Activated naive CD8-positive, alpha-beta T cell (primary cell): ENCODE results near the gene ANKRD27.
"Not testable (repeated sequence)": the region's sequence is repeated elsewhere in the genome, so short reads cannot be mapped to it uniquely, and the experiment has no call there.

Experiments
- H3K27ac Mint-ChIP-seq: one replicate; pipeline ENCODE4 v1.8.0; 2021; ENCODE audit warnings: mixed read lengths
- H3K27me3 Mint-ChIP-seq: one replicate; pipeline ENCODE4 v1.8.0; 2021; ENCODE audit warnings: mixed read lengths
- H3K36me3 Mint-ChIP-seq: one replicate; pipeline ENCODE4 v1.8.0; 2021; ENCODE audit warnings: mixed read lengths
- H3K4me1 Mint-ChIP-seq: one replicate; pipeline ENCODE4 v1.8.0; 2021; ENCODE audit warnings: low read depth, mixed read lengths
- H3K4me3 Mint-ChIP-seq: one replicate; pipeline ENCODE4 v1.8.0; 2021; ENCODE audit warnings: mild to moderate bottlenecking, mixed read lengths
- H3K9me3 Mint-ChIP-seq: one replicate; pipeline ENCODE4 v1.8.0; 2021; ENCODE audit warnings: low read depth, mixed read lengths

The ANKRD27 gene

DNA sequence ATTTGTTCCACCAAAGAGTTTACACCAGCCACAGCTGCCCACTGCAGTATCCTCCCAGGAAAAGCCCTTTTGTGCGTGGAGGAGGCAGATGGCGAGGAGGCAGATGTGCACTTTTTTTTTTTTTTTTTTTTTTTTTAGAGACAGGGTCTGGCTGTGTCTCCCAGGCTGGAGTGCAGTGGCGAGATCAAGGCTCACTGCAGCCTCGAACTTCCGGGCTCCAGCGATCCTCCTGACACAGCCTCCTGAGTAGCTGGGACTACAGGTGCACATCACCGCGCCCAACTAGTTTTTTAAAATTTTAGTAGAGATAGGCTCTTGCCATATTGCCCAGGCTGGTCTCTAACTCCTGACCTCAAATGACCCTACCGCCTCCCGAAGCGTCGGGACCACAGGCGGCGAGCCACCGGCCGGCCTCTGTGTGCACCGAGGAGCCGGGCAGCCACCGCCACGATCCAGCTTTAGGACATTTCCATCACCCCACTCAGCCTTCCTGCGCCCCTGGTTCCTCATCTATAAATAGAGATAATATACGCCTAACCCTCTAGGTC is 94.6 kb downstream of the ANKRD27 start:
- Mint-ChIP-seq H3K27ac (peak overlapping the region; percentile 90), H3K4me1 (peaks cover 30% of the 10 kb centered on the region), H3K4me3 (peak overlapping the region; percentile 95), H3K9me3 (no peaks in the 10 kb centered on the region), H3K36me3 (peaks cover 9% of the 10 kb centered on the region), H3K27me3 (peaks cover 2% of the 10 kb centered on the region)

DNA sequence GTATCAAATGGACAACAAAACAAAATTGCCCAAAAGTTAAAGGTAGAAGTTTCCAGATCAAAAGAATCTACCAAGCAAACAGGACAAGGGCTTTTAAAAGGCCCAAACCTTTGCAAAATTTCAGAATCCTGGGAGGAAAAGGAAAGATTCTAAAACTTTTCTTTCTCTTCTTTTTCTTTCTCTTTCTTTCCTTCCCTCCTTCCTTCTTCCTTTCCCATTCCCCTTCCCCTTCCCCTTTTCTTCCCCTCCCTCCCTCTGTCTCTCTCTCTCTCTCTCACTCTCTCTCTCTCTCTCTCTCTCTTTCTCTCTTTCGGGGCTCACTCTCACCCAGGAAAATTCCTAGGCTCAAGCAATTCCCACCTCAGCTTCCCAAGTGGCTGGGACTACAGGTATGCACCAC is 98.2 kb downstream of the ANKRD27 start:
- Mint-ChIP-seq H3K4me3 (no peak overlapping the region), H3K9me3 (no peaks in the 10 kb centered on the region), H3K4me1 (peaks cover 19% of the 10 kb centered on the region), H3K36me3 (no peaks in the 10 kb centered on the region), H3K27me3 (peaks cover 2% of the 10 kb centered on the region), H3K27ac (no peak overlapping the region)

DNA sequence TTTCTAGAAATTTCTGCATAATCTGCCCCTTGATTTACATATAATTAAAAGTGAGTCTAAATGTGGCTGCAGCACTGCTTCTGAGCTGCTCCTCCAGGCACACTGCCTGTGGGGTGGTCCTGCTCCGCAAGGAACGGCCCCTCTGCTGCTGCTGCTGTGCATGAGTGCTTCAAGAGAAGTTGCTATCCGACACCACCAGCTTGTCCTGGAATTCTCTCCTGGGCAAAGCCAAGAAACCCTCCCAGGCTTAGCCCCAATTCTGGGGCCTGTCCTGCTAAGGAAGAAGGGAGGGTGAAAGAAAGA is 101.5 kb downstream of the ANKRD27 start:
- Mint-ChIP-seq H3K9me3 (no peaks in the 10 kb centered on the region), H3K27me3 (peaks cover 7% of the 10 kb centered on the region), H3K27ac (no peak overlapping the region), H3K4me1 (peaks cover 21% of the 10 kb centered on the region), H3K36me3 (no peaks in the 10 kb centered on the region), H3K4me3 (peak overlapping the region; percentile 52)

DNA sequence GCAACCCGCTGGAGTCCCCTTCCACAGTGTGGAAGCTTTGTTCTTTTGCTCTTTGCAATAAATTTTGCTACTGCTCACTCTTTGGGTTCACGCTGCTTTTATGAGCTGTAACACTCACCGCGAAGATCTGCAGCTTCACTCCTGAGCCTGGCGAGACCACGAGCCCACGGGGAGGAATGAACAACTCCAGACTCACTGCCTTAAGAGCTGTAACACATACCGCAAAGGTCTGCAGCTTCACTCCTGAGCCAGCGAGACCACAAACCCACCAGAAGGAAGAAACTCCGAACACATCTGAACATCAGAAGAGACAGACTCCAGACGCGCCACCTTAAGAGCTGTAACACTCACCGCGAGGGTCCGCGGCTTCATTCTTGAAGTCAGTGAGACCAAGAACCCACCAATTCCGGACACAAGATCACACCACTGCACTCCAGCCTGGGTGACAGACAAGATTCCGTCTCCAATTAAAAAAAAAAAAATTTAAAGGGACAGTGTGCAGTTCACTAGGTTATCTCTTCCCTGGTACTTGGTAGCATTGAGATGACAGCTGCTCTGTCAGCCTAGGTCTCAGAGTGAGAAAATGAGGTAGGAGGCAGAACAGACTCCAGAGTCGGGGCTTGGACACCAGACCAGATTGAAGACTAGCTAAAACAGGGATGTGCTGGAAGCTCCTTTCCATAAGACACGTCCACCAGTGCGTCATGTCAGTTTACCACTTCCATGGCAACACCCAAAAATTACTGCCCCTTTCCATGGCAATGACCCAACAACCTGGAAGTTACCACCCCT is 102.1 kb downstream of the ANKRD27 start:
- H3K27ac Mint-ChIP-seq, H3K36me3 Mint-ChIP-seq, H3K27me3 Mint-ChIP-seq, H3K9me3 Mint-ChIP-seq: not testable (repeated sequence)
- Mint-ChIP-seq H3K4me1 (peaks cover 21% of the 10 kb centered on the region), H3K4me3 (peak overlapping the region; percentile 86)

DNA sequence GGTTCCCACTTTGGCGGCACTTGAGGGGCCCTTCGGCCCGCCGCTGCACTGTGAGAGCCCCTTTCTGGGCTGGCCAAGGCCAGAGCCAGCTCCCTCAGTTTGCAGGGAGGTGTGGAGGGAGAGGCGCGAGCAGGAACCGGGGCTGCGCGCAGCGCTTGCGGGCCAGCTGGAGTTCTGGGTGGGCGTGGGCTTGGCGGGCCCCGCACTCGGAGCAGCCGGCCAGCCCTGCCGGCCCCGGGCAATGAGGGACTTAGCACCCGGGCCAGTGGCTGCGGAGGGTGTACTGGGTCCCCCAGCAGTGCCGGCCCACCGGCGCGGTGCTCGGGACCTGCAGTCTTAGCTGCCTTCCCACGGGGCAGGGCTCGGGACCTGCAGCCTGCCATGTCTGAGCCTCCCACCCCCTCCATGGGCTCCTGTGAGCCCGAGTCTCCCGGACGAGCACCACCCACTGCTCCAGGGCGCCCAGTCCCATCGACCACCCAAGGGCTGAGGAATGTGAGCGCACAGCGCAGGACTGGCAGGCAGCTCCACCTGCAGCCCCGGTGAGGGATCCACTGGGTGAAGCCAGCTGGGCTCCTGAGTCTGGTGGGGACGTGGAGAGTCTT is 103.4 kb downstream of the ANKRD27 start:
- H3K4me3 Mint-ChIP-seq, H3K27me3 Mint-ChIP-seq: not testable (repeated sequence)

DNA sequence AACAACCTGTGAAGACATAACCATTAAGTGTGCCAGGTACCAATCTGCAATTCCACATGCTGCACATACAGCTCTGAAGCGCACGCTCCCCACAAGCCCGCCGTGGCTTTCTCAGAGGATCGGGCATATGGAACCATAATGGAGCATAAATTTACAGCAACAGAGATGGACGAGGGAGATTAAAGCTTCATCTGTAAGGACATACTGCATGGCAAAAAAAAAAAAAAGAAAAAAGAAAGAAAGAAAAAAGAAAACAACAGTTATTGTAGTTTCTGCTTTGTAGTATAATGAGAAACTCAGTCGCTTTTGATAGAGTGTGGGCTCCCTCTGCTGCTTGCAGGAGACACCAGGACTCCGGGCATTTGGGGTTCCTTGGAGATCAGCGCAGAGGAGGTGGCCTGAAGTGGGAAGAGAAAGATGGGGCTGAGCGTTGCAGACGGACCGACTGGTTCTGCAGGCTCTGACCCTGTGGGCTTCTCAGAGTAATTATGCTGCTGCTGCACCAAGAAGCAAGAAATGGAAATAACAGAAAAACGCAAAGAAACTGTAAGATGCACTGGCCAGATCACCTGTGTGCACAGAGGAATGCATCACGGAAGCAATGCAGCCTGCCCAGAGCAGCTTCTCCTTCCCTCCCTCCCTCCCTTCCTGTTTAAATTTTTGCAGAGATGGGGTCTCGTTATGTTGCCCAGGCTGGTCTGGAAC is 104.7 kb downstream of the ANKRD27 start:
- no peaks in the 10 kb centered on the region for H3K9me3 Mint-ChIP-seq
- no peak overlapping the region for H3K27ac Mint-ChIP-seq
- H3K27me3 Mint-ChIP-seq, result peaks cover 8% of the 10 kb centered on the region

More for the DNA sequence above, 103.4 kb downstream of the ANKRD27 start:
- H3K27ac Mint-ChIP-seq, H3K36me3 Mint-ChIP-seq, H3K9me3 Mint-ChIP-seq: not testable (repeated sequence)
- H3K4me1 Mint-ChIP-seq, result peaks cover 21% of the 10 kb centered on the region

DNA sequence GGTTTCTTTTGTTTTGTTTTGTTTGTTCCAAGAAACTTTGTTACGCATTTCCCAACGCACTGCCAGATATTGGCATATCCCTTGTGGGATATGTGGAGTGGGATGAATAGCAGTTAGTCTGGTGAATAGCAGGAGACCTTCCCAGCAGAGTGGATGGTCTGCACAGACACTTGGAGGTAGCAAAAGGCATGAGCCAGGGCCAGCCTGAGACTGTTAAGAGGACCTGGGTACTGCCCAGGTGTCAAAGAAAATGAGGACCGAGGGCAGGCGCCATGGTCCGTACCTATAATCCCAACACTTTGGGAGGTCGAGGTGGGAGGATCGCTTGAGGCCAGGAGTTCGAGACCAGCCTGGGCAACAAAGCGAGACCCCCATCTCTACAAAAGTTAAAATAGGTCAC is 107.5 kb downstream of the ANKRD27 start:
- no peak overlapping the region for H3K27ac Mint-ChIP-seq
- peaks cover 8% of the 10 kb centered on the region for H3K4me1 Mint-ChIP-seq
- peaks cover 8% of the 10 kb centered on the region for H3K27me3 Mint-ChIP-seq
- no peak overlapping the region for H3K4me3 Mint-ChIP-seq
- H3K9me3 Mint-ChIP-seq, result no peaks in the 10 kb centered on the region
- no peaks in the 10 kb centered on the region for H3K36me3 Mint-ChIP-seq

More for the DNA sequence above, 104.7 kb downstream of the ANKRD27 start:
- H3K36me3 Mint-ChIP-seq, result no peaks in the 10 kb centered on the region
- H3K4me3 Mint-ChIP-seq, result peak overlapping the region; percentile 38
- peaks cover 21% of the 10 kb centered on the region for H3K4me1 Mint-ChIP-seq

DNA sequence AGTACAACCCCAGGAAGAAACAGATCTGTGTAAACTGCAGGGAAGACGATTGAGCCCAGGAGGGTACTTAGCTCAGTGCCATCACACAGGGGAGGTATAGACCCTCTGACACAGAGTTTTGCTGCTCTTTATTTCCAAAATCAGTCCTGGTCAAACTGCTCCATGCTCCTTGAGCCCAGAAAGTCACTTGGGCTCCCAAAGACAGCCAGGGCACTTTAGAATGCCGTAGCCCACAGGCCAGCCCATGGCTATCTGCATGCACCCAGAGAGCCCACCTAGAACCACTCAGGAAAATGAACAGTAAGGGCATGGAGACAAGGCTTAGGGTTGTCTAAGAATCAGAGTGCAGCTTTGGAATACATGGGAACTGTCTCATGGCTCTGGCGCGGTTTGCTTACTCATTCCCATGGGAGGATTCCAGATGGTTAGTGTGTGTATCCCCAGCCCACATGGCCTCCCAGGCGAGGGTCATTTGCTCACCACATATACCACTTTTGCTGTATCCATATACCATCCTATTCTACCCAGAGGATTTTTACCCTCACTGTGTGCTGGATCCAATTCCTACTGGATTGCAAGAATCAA is 108.6 kb downstream of the ANKRD27 start:
- peaks cover 6% of the 10 kb centered on the region for H3K4me1 Mint-ChIP-seq
- no peaks in the 10 kb centered on the region for H3K36me3 Mint-ChIP-seq
- H3K27ac Mint-ChIP-seq, result no peak overlapping the region
- peaks cover 8% of the 10 kb centered on the region for H3K27me3 Mint-ChIP-seq
- H3K4me3 Mint-ChIP-seq, result no peak overlapping the region
- no peaks in the 10 kb centered on the region for H3K9me3 Mint-ChIP-seq

DNA sequence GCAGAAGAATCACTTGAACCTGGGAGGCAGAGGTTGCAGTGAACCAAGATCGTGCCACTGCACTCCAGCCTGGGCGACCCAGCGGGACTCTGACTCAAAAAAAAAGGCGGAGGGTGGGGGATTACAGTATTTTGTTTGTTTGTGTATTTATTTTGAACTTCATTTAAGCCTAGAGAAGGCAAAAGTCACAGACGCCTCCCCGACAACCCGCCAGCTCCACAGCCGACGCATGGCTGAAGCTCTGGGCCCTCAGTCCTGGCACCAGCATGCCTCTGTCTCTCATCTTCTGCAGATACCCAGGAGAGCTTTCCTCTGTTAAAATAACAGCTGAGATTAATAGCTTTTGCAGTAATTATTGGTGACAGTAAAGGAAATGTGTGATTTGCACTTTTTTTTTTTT is 111.2 kb downstream of the ANKRD27 start:
- Mint-ChIP-seq H3K27ac (no peak overlapping the region), H3K27me3 (peaks cover 3% of the 10 kb centered on the region), H3K4me1 (no peaks in the 10 kb centered on the region), H3K9me3 (no peaks in the 10 kb centered on the region), H3K36me3 (no peaks in the 10 kb centered on the region), H3K4me3 (no peak overlapping the region)

DNA sequence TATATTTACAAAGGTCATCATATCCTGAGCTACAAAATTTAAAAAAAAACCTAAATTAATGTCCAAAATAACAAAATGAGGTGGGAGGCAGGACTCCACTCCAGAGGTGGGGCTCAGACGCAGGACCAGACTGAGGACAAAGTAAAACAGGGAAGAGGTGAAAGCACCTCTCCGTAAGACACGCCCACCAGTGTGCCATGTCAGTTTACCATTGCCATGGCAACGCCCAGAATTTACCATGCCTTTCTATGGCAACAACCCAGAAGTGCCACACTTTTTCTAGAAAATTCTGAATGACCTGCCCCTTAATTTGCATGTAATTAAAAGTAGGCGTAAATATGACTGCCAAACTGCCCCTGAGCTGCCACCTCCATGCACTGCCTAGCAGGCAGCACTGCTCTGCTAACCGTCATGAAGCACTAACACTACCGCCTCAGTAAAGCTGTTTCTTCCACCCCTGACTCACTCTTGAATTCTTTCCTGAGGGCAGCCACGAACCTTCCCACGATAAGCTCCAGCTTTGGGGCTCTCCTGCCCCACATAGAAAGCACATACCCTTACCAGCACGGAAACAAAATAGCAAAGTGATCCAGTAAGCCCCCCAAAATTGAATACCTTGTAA is 116.3 kb downstream of the ANKRD27 start:
- H3K9me3 Mint-ChIP-seq, result no peaks in the 10 kb centered on the region
- H3K36me3 Mint-ChIP-seq, result no peaks in the 10 kb centered on the region
- no peak overlapping the region for H3K4me3 Mint-ChIP-seq
- H3K27ac Mint-ChIP-seq, result no peak overlapping the region
- H3K4me1 Mint-ChIP-seq, result no peaks in the 10 kb centered on the region
- peaks cover 2% of the 10 kb centered on the region for H3K27me3 Mint-ChIP-seq

DNA sequence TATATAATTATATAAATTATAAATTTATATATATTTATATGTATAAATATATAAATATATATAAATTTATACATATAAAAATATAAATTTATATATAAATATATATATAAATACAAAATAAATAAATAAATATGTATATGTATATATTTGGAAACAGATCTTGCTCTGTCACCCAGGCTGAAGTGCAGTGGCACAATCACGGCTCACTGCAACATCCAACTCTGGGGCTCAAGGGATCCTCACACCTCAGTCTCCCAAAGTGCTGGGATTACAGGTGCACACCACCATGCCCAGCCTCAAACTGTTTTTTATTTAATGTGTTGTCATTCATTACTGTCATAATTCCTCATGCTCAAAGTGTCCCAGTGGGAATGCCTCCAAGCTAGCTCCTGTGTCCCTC is 119.2 kb downstream of the ANKRD27 start:
- Mint-ChIP-seq H3K27me3 (peaks cover 2% of the 10 kb centered on the region), H3K9me3 (no peaks in the 10 kb centered on the region), H3K27ac (no peak overlapping the region), H3K4me1 (no peaks in the 10 kb centered on the region), H3K4me3 (no peak overlapping the region), H3K36me3 (no peaks in the 10 kb centered on the region)

DNA sequence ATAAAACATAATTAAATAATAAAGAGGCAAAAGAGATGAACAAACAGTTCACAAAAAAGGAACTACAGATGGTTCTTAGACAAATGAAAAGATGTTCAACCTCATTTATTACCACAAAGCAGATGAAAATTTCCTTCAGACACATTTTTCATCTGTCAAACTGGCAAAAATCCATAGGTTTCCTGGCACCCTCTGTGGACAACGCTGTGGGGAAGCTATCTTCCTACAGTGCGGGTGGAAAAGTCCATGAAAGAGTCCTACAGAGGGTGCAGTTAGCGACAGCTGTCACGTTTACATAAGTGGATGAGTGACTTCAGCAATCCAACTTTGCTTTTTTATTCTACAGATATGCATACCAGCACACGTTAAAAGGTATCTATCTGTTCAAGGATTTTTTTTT is 124.3 kb downstream of the ANKRD27 start:
- no peak overlapping the region for H3K27ac Mint-ChIP-seq
- H3K27me3 Mint-ChIP-seq, result no peaks in the 10 kb centered on the region
- no peak overlapping the region for H3K4me3 Mint-ChIP-seq
- no peaks in the 10 kb centered on the region for H3K4me1 Mint-ChIP-seq
- H3K36me3 Mint-ChIP-seq, result no peaks in the 10 kb centered on the region
- H3K9me3 Mint-ChIP-seq, result no peaks in the 10 kb centered on the region
